ENCODE results near the gene MLIP.
"Not testable (repeated sequence)": the region's sequence is repeated elsewhere in the genome, so short reads cannot be mapped to it uniquely, and the experiment has no call there.

The MLIP gene

DNA sequence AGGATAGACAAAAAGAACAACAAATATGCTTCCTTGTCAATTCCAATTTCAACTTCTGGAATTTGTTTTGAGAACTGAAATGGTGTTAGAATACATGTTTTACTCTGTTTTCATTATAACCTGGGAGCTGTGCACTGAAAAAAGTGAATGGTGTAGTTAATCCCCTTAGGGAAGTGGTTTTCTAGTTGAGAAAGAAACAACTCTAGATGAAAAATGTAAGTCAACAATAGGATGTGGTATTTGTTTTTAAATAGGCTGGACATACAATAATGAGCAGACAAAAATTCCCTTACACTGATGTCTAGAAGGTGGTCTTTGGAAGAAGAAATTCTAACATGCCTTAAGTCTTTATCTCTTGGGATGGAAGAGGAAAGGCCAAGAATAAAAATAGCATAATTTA lies 137.1 kb downstream of the MLIP start:
- no peak overlapping the region for H3K4me3 ChIP-seq (ENCODE audit: low read depth, low read length)
- DNase-seq (ENCODE audit: low read depth), result no peak
- TF ChIP-seq CTCF (IDR thresholded peaks at IDR 0.05; ENCODE audit: low read depth, low read length, missing control alignments), result no peak

DNA sequence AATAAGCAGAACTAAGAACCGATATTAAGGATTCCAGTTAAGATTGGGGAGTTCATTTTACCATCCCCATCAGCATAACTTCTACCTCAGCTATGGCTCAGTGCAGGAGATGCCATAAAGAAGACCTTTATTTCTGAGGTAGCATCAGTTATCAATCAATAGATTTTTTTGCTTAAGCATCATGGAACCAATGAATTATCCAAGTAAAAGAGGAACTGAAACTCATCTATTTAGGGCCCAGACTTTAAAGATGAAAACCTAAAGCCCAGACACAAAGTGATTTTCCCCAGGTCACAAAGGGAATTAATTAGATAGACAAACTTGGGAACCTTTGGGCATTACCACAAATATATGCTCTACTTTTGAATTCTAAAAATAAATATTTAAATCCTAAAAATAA lies 137.8 kb downstream of the MLIP start:
- no peak for TF ChIP-seq CTCF (IDR thresholded peaks at IDR 0.05; ENCODE audit: low read depth, low read length, missing control alignments)
- no peak for DNase-seq (ENCODE audit: low read depth)
- no peak overlapping the region for H3K4me3 ChIP-seq (ENCODE audit: low read depth, low read length)

GRCh38 chr6:54249812-54250211 lies 138.6 kb downstream of the MLIP start:
- not testable (repeated sequence) for H3K4me3 ChIP-seq (ENCODE audit: low read depth, low read length)

DNA sequence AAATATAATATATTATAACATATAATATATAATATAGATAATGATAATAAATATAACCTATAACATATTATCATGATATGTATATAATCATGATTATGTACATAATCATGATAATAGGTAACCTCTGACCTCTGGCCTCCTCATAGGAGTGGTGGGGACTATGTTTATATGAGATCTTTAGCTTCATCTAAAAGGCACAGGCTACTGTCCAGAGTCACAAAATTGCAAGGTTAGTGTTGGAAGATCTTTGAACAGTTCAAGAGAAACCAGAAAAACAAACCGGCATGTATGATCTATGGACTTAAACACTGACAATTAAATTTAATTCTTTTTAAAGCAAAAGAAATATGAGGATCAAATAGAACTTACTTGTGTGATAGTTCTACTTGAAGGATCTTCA lies 141.3 kb downstream of the MLIP start:
- no peak for DNase-seq (ENCODE audit: low read depth)
- no peak for TF ChIP-seq CTCF (IDR thresholded peaks at IDR 0.05; ENCODE audit: low read depth, low read length, missing control alignments)
- H3K4me3 ChIP-seq (ENCODE audit: low read depth, low read length), result no peak overlapping the region

More at GRCh38 chr6:54249812-54250211, 138.6 kb downstream of the MLIP start:
- not testable (repeated sequence) for DNase-seq (ENCODE audit: low read depth)

DNA sequence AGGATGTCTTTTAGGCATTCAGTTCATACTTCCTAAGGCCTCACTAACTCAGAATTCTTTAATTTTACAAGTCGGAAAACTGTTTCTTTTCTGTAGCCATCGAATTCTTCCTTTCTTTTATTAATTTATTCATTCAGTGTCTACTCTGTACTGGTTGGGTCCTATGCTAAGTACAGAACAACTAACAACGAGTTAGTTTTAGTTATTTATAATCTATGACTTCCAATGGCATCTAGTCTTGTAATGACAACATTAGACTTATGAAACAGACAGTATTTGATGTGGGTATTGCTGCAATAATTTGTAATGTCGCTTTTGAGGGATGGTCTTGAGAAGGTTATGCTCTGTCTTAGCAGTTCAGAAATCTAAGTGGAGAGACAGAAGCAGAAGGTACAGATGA lies 141.7 kb downstream of the MLIP start:
- no peak for DNase-seq (ENCODE audit: low read depth)
- H3K4me3 ChIP-seq (ENCODE audit: low read depth, low read length), result no peak overlapping the region
- TF ChIP-seq CTCF (IDR thresholded peaks at IDR 0.05; ENCODE audit: low read depth, low read length, missing control alignments), result no peak

DNA sequence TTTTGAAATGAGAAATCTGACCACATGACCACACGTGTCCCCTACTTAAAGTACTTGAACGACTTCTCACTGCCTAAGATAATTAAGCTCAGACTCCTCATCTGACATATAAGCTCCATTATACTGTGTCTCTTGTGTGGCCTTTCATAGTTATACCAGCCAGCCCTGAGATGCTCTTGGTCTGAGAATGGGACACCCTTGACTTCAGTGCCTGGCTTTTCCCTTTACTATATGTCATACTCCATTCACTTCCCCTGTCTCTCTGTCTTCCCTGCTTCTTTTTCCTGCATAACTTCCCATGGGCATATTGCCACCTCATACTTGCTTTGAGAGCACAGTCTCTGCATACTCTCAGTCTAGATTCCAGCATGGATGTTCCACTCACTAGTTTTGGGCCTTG lies 143.6 kb downstream of the MLIP start:
- DNase-seq (ENCODE audit: low read depth), result no peak
- H3K4me3 ChIP-seq (ENCODE audit: low read depth, low read length), result no peak overlapping the region
- no peak for TF ChIP-seq CTCF (IDR thresholded peaks at IDR 0.05; ENCODE audit: low read depth, low read length, missing control alignments)

GRCh38 chr6:54255886-54256285 lies 144.6 kb downstream of the MLIP start:
- H3K4me3 ChIP-seq (ENCODE audit: low read depth, low read length), result no peak overlapping the region

More at GRCh38 chr6:54255886-54256285, 144.6 kb downstream of the MLIP start:
- TF ChIP-seq CTCF (IDR thresholded peaks at IDR 0.05; ENCODE audit: low read depth, low read length, missing control alignments), result no peak
- no peak for DNase-seq (ENCODE audit: low read depth)
